GM21786 (cell line): ENCODE results near the gene CHD3.
"Not testable (repeated sequence)": the region's sequence is repeated elsewhere in the genome, so short reads cannot be mapped to it uniquely, and the experiment has no call there.

Experiments
- ATAC-seq: cut with Tn5 transposase; IDR thresholded peaks from one replicate; pipeline ENCODE4 v1.9.1; 2021; ENCODE audit not compliant: unreplicated experiment

Gene CHD3

GRCh38 chr17:7930841-7931631 is 42.4 kb downstream of the CHD3 start:
- ATAC-seq, result no peak

GRCh38 chr17:7931709-7932482 is 43.3 kb downstream of the CHD3 start, which contains the start of the genes CNTROB and TRAPPC1:
CNTROB (plus strand) TSS chr17:7932206; CDS start chr17:7933080, 874 bp downstream.
TRAPPC1 (minus strand) TSS chr17:7931946; CDS start chr17:7931829, 117 bp downstream.
- peak; percentile 96 for ATAC-seq

- ATAC-seq, result no peak
Observed at GRCh38 chr17:7932483-7932891, 43.9 kb downstream of the CHD3 start.

GRCh38 chr17:7932949-7933348 is 44.4 kb downstream of the CHD3 start:
- ATAC-seq, result no peak

- ATAC-seq, result no peak
Observed at GRCh38 chr17:7935859-7936258, 47.3 kb downstream of the CHD3 start.

GRCh38 chr17:7940034-7940433 is 51.4 kb downstream of the CHD3 start:
- no peak for ATAC-seq

DNA sequence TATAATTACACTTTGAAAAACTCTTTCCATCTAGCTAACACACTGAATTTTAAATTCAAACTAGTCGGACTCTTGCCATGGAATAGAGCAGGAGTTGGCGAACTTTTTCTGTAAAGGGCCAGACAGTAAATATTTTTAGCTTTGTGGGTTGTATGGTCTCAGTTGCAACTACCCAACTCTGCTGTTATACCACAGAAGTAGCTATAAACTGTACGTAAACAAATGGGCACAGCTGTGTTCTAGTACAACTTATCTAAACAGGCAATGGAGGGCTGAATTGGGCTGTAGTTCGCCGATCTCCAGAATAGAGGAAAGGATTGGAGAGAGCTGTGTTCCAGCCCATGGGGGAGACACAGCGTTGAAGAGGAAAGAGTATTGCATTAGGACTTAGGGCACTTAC is 52.2 kb downstream of the CHD3 start:
- no peak for ATAC-seq

GRCh38 chr17:7943291-7943690 is 54.7 kb downstream of the CHD3 start:
- no peak for ATAC-seq

GRCh38 chr17:7944326-7944725 is 55.7 kb downstream of the CHD3 start:
- ATAC-seq, result no peak

DNA sequence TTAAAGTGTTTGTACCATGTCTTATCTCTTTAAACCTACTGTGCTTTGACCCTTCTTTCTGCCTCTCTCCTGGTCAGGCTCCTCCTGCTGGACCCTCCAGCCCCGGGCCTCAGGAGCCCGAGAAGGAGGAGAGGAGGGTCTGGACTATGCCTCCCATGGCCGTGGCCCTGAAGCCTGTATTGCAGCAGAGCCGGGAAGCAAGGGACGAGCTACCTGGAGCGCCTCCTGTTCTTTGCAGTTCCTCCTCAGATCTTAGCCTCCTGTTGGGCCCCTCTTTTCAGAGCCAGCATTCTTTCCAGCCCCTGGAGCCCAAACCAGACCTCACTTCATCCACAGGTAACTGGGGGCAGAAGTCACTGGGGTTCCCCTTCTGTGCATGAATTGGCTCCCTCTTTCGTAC is 57.1 kb downstream of the CHD3 start:
- no peak for ATAC-seq

DNA sequence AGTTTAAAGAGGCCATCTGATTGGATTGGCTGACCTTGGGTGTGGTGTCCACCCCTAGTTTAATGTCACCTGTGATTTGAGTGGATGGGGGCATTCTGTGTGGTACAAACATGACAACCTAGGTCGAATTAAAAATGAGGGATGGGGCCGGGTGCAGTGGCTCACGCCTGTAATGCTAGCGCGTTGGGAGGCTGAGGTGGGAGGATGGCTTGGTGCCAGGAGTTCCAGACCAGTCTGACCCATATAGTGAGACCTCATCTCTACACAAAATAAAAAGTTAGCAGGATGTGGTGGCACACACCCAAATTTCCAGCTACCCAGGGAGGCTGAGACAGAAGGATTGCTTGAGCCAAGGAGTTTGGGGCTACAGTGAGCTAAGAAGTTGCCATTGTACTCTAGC is 57.9 kb downstream of the CHD3 start:
- no peak for ATAC-seq

DNA sequence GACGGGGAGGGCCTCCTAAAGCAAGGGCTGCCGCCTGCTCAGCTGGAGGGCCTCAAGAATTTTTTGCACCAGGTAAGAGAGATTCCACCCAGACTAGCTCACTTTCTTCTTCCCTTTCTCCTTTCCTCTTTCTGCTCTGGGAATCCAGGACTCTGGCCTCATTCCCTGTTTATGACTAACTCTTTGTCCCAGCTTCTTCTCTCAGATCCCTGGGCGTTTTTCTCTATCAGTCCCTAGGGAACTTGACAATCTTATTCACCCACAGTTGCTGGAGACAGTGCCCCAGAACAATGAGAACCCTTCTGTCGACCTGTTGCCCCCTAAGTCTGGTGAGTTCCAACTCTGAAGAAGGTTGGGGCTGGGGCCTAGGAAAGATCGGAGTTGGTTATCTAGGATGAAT is 59.1 kb downstream of the CHD3 start:
- ATAC-seq, result no peak

- no peak for ATAC-seq
Observed at GRCh38 chr17:7950578-7950977, 62.0 kb downstream of the CHD3 start.

DNA sequence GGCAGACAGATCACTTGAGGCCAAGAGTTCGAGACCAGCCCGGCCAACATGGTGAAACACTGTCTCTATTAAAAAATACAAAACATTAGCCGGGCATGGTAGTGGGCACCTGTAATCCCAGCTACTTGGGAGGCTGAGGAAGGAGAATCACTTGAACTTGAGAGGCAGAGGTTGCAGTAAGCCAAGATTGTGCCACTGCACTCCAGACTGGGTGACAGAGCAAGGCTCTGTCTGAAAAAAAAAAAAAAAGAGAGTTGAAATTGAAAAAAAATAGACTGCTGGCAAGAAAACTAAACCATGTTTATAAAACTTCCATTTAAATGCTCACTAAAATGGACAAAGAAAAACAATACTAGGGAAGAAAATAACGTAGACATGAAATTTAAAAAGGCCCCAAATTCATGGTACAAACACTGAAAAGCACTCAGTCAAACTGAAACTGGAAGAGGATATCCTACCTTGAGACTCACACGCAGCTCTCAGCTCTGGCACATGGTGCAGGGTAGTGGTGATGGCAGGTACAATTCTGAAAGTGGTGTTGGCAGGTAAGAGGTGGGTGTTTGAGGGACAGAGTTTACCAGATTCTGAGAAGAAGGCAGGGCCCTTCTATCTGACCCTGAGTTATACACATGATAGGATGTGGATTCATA is 62.7 kb downstream of the CHD3 start:
- peak; percentile 53 for ATAC-seq

DNA sequence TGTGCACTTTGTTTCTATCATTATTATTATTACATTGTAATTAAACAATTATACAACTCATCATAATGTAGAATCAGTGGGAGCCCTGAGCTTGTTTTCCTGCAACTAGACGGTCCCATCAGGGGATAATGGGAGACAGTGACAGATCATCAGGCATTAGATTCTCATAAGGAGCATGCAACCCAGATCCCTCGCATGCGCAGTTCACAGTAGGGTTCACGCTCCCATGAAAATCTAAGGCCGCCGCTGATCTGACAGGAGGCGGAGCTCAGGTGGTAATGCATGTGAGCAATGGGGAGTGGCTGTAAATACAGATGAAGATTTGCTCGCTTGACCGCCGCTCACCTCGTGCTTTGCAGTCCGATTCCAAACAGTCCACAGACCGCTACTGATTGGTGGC is 64.7 kb downstream of the CHD3 start:
- not testable (repeated sequence) for ATAC-seq

DNA sequence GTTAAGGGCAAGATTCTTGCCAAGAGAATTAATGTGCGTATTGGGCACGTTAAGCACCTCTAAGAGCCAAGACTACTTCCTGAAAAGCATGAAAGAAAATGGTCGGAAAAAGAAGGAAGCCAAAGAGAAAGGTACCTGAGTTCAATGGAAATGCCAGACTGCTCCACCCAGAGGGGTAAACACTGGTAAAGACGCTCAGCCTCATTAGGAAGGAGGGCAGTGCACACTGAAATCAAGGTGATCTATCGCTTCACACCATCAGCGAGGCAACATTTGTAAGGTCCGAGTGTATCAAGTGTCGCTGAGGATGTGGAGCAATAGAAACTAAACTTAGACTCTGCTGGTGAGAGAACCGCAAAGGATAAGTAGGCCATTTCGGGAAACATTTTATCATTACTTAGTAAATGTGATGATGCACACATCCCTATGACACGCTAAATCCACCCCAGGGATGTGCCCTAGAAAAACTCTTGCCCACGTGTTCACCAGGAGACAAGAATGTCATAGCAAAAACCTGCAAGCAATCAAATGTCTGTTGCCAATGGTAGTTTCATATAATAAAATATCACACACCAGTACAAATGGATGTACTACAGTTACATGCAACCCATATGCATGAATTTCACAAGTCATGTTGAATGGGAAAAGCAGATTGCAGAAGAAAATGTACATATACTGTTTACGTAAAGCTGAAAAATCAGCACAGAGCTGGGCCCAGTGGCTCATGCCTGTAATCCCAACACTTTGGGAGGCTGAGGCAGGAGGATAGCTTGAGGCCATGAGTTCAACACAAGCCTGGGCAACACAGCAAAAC is 67.0 kb downstream of the CHD3 start:
- ATAC-seq, result no peak

DNA sequence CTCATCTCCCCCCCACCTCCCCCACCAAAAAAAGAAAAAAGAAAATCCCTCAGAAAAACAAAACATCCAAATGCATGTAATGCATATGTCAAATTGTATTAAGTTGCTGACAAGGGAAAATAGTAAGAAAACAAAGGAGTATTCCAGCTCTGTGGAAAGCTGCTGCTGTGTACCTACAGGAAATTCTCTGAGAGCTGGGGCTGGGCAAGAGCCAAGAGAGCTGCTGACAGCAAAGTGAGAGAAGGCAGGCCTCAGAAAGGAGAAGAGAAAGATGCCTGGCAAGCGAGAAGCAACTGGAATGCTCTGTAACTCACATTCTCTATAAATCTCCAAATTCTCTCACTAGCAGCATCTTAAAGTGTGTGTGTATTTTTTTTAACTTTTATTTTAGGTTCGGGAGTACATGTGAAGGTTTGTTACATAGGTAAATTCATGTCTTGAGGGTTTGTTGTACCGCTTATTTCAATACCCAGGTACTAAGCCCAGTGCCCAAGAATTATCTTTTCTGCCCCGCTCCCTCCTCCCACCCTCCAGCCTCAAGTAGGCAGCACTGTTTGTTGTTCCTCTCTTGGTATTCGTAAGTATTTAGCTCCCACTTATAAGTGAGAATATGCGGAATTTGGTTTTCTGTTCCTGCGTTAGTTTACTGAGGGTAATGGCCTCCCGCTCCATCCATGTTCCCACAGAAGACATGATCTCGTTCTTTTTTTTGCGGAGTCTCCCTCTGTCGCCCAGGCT is 67.8 kb downstream of the CHD3 start:
- no peak for ATAC-seq

DNA sequence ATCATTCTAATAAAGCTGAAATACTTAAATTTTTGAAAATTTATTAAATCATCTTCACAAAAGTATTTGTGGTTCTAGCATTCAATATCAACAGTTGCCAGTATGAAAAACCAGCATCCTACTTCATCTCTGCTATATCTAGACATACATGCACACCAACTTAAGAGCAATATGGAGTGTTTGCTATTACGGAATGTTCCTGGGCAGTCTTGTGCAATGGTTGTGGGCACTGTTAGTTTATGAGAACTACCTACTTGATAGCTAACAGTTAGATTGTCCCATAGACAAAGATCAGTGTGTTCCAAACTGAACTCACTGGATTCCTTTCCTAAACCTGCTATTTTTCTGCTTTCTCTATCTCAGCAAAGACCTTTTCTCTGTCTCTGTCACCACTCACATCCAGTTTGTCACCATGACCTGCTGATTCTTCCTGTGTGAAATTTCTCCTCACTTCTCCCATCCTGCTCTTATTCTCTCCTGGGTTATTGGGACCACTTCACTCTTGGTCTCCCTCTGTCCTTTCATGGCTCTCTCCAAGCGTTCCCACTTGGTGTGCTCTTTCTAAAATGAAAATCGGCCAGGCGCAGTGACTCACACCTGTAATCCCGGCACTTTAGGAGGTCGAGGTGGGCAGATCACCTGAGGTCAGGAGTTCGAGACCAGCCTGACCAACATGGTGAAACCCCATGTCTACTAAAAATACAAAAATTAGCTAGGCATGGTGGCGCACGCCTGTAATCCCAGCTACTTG is 71.1 kb downstream of the CHD3 start:
- ATAC-seq, result no peak

GRCh38 chr17:7961421-7961820 is 72.8 kb downstream of the CHD3 start:
- no peak for ATAC-seq
